SK-N-SH (cell line): ENCODE data around the gene ITPRID1. TPM values are rescaled to one million over a fixed set of nuclear protein-coding genes. Genes with fewer than 3 reads are reported as not detected.
"Not testable (repeated sequence)": the region's sequence is repeated elsewhere in the genome, so short reads cannot be mapped to it uniquely, and the experiment has no call there.

ENCODE experiments used
- CTCF ChIA-PET: fragments of 300-600, 350-600 bp; formaldehyde crosslinking; extraction: SDS; loops from one replicate; lab custom pipeline; 2021; lab: Yijun Ruan, JAX
- POLR2A ChIA-PET: fragments of 350-600 bp; sonication (Branson Sonifier 250); formaldehyde crosslinking; extraction: SDS; loops from one replicate; lab custom pipeline; 2020; ENCODE audit warnings: antibody characterized with exemption, inconsistent platforms; lab: Yijun Ruan, JAX
- DNase-seq: peaks from one replicate; pipeline ENCODE4 v3.0.0; 2012
- H2AFZ ChIP-seq: fragments of 200-600 bp; sonication (generic); 2 replicates; pipeline ENCODE4 v1.8.1; 2016; ENCODE audit warnings: antibody characterized with exemption, mild to moderate bottlenecking, low read depth
- H3F3A ChIP-seq: fragments of 200-600 bp; sonication (generic); replicated peaks from 2 replicates; pipeline ENCODE3; 2016; ENCODE audit warnings: antibody characterized with exemption, mild to moderate bottlenecking; ENCODE audit not compliant: insufficient read depth
- H3K27ac ChIP-seq, 2 experiments: fragments of 200-500 bp in 1 of 2; fragments of 200-600 bp in 1 of 2; sonication (Bioruptor generic) in 1 of 2; sonication (generic), shearing (Covaris generic) in 1 of 2; 2 replicates each; pipeline versions ENCODE4 v1.5.1 to v1.6.1; 2014 to 2016; ENCODE audit warnings: low read depth in 2 of 2, inconsistent platforms in 1 of 2, low read length in 1 of 2, mild to moderate bottlenecking in 1 of 2, mixed read lengths in 1 of 2
- H3K27me3 ChIP-seq: fragments of 200-600 bp; sonication (generic), shearing (Covaris generic); 2 replicates; pipeline ENCODE4 v1.6.1; 2016; ENCODE audit warnings: mixed run types; ENCODE audit not compliant: insufficient read depth
- H3K36me3 ChIP-seq, 2 experiments: fragments of 200-500 bp in 1 of 2; fragments of 200-600 bp in 1 of 2; sonication (Bioruptor generic) in 1 of 2; sonication (generic) in 1 of 2; replicated peaks in 1 of 2; 2 replicates each; pipeline versions ENCODE3 to v1.5.1; 2014 to 2016; ENCODE audit warnings: low read length in 1 of 2, mild to moderate bottlenecking in 1 of 2; ENCODE audit not compliant: insufficient read depth in 2 of 2, control insufficient read depth in 1 of 2
- H3K4me1 ChIP-seq, 2 experiments: fragments of 200-500 bp in 1 of 2; fragments of 200-600 bp in 1 of 2; sonication (Bioruptor generic) in 1 of 2; sonication (generic), shearing (Covaris generic) in 1 of 2; 2 replicates each; pipeline versions ENCODE4 v1.5.1 to v1.6.1; 2014 to 2016; ENCODE audit warnings: low read depth in 1 of 2, low read length in 1 of 2, mixed run types in 1 of 2; ENCODE audit not compliant: insufficient read depth in 2 of 2, control insufficient read depth in 1 of 2
- H3K4me2 ChIP-seq: fragments of 200-600 bp; sonication (generic), shearing (Covaris generic); 2 replicates; pipeline ENCODE4 v1.6.1; 2017; ENCODE audit warnings: mixed run types
- H3K4me3 ChIP-seq, 2 experiments: fragments of 200-500 bp in 1 of 2; fragments of 200-600 bp in 1 of 2; sonication (Bioruptor generic) in 1 of 2; sonication (generic), shearing (Covaris generic) in 1 of 2; 2 replicates each; pipeline versions ENCODE4 v1.5.1 to v1.8.1; 2014 to 2016; ENCODE audit warnings: low read depth in 2 of 2, inconsistent platforms in 1 of 2, low read length in 1 of 2, mild to moderate bottlenecking in 1 of 2, mixed read lengths in 1 of 2, moderate library complexity in 1 of 2
- H3K79me2 ChIP-seq: fragments of 200-600 bp; sonication (generic); 2 replicates; pipeline ENCODE4 v1.8.1; 2017; ENCODE audit warnings: mild to moderate bottlenecking; ENCODE audit not compliant: insufficient read depth
- H3K9ac ChIP-seq: fragments of 200-600 bp; sonication (generic); 2 replicates; pipeline ENCODE4 v1.6.1; 2017; ENCODE audit warnings: mixed run types
- H3K9me2 ChIP-seq: fragments of 200-600 bp; sonication (generic); 2 replicates; pipeline ENCODE4 v1.6.1; 2017; ENCODE audit warnings: mixed run types
- H3K9me3 ChIP-seq: fragments of 200-600 bp; sonication (generic); 2 replicates; pipeline ENCODE4 v1.6.1; 2017; ENCODE audit warnings: mixed run types, mild to moderate bottlenecking, moderate library complexity
- H4K20me1 ChIP-seq: fragments of 200-600 bp; sonication (generic); 2 replicates; pipeline ENCODE4 v1.6.1; 2017; ENCODE audit warnings: mild to moderate bottlenecking, mixed run types; ENCODE audit not compliant: insufficient read depth
- FOXJ3 ChIP-seq: sonication (generic); formaldehyde crosslinking; IDR thresholded peaks from 2 replicates; pipeline ENCODE4 v1.5.1; 2020; ENCODE audit warnings: mild to moderate bottlenecking, missing genetic modification reagents
- REST ChIP-seq: IDR thresholded peaks from 2 replicates; pipeline ENCODE4 v1.6.1; 2012; ENCODE audit warnings: mild to moderate bottlenecking, low read depth, low read length, moderate library complexity
- TEAD4 ChIP-seq: IDR thresholded peaks from 2 replicates; pipeline ENCODE4 v1.4.0; 2012; ENCODE audit warnings: mild to moderate bottlenecking, borderline replicate concordance; ENCODE audit not compliant: insufficient read depth
- USF1 ChIP-seq: IDR thresholded peaks from 2 replicates; pipeline ENCODE4 v1.4.0; 2012; ENCODE audit warnings: low read depth, borderline replicate concordance
- WGBS: methylation state at CpG from one replicate; pipeline ENCODE4 v1.1.6; 2017; ENCODE audit warnings: low lambda C conversion rate; 5-methylcytosine and 5-hydroxymethylcytosine counted together
- polyA plus RNA-seq, 3 experiments: library from polyadenylated mRNA; depleted of rRNA; stranded (reverse); fragments of >200 nt; gene quantifications; 2 replicates each; pipeline ENCODE4 v1.2.3, GENCODE V29; 2012
- TF ChIP-seq, protein P1 (sequence below): fragments of 150-350 bp; IDR thresholded peaks from 2 replicates; pipeline ENCODE4 v1.6.1; 2017; ENCODE audit warnings: antibody characterized with exemption, low read length, low read depth, borderline replicate concordance

The ITPRID1 gene
- polyA plus RNA-seq, 1 of the 3 experiments (the other 2 are of a cell fraction) = not detected

DNA sequence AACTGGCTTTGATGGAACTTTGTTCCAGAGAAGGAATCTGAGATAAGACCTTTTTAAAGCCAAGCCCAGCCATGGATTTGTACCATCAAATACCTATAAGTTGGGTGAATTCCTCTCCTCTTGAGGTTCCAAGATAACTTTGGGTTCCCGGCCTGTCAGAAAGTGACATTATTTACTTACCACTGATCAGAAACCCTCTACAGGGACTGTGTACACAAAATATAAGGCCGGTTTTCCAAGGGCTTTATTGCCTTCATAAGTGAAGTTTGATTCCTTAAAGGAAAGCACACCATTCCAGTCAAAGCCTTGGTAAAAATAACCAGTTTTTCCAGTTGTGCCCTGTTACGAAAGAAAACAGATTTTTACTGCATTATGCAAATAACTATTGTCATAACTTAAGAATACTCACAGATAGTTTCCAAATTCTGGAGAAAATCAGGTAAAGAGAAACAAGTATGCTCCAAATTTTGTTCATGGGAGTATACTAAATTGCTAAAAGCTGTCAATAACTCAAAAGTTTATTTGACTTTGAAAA is 26.8 kb downstream of the ITPRID1 start:
- H3K79me2 ChIP-seq, H3K4me2 ChIP-seq, H3K27ac ChIP-seq, H3K9ac ChIP-seq, CTCF ChIA-PET, H3K9me2 ChIP-seq, H3F3A ChIP-seq, H4K20me1 ChIP-seq, DNase-seq, H3K4me3 ChIP-seq, H3K27me3 ChIP-seq, H3K4me1 ChIP-seq, H3K9me3 ChIP-seq, POLR2A ChIA-PET, H2AFZ ChIP-seq, H3K36me3 ChIP-seq: not testable (repeated sequence)
- under 1% methylated on average over 3 of the region's 3 CpGs for WGBS

DNA sequence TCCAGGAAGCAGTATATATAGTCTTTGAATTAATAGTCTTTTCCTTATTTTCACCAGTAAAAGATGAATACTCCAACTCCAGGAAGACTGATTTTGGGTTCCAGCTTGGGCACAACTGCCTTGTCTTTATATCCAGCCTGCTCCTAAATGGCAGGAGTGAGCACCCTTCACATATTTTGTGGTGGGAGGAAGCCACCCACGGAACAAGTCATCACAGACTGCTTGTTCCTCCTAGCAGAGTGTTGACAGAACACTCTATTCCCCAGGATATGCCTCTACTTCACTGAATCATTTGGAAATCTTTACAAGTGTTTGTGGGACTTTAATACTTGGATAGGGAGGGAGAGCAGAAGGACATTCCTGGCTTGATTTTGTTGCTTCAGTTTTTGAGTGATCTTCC is 31.7 kb downstream of the ITPRID1 start:
- CTCF ChIA-PET = no interaction called here
- no peaks in the 10 kb centered on the region for H3K36me3 ChIP-seq
- H3K27me3 ChIP-seq = no peaks in the 10 kb centered on the region
- no peak overlapping the region for H3K9ac ChIP-seq
- no peaks in the 10 kb centered on the region for H3F3A ChIP-seq
- no peaks in the 10 kb centered on the region for H3K79me2 ChIP-seq
- H3K27ac ChIP-seq = no peak overlapping the region
- H3K4me2 ChIP-seq = no peak overlapping the region
- H3K4me3 ChIP-seq = no peak overlapping the region
- H3K4me1 ChIP-seq = no peaks in the 10 kb centered on the region
- H3K9me2 ChIP-seq = no peaks in the 10 kb centered on the region
- TF ChIP-seq, protein P1, sequence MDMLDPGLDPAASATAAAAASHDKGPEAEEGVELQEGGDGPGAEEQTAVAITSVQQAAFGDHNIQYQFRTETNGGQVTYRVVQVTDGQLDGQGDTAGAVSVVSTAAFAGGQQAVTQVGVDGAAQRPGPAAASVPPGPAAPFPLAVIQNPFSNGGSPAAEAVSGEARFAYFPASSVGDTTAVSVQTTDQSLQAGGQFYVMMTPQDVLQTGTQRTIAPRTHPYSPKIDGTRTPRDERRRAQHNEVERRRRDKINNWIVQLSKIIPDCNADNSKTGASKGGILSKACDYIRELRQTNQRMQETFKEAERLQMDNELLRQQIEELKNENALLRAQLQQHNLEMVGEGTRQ = no peak
- TF ChIP-seq REST = no peak
- TF ChIP-seq USF1 = no peak
- TF ChIP-seq TEAD4 = no peak
- TF ChIP-seq FOXJ3 (CRISPR knock-in tag) = no peak
- H3K9me3 ChIP-seq = no peaks in the 10 kb centered on the region
- no peaks in the 10 kb centered on the region for H4K20me1 ChIP-seq
- 0% methylated on average over 1 of the region's 1 CpG for WGBS
- H2AFZ ChIP-seq = no peak overlapping the region
- no peak for DNase-seq
- POLR2A ChIA-PET = no interaction called here
